Lung (tissue), 12 donors: ENCODE data around the gene NCSTN. TPM values are rescaled to one million over a fixed set of nuclear protein-coding genes. Genes with fewer than 3 reads are reported as not detected.

Experiments used
- ATAC-seq: fragments of 200-7000 bp; cut with Tn5 transposase; one replicate; pipeline ENCODE4 v1.9.1; 2020; ENCODE audit warnings: moderate number of reproducible peaks; ENCODE audit not compliant: insufficient read depth, low FRiP score
- DNase-seq, 3 donors: peaks; one replicate each; pipeline ENCODE4 v3.0.0-alpha.2; 2013 to 2017
- H3K27ac ChIP-seq, 2 donors: one replicate each; pipeline ENCODE4 v1.5.1; 2013; ENCODE audit warnings: mild to moderate bottlenecking in 2 of 2, moderate library complexity in 2 of 2, control low read depth in 1 of 2, inconsistent platforms in 1 of 2, low read depth in 1 of 2, low read length in 1 of 2
- H3K27me3 ChIP-seq, 3 donors: one replicate each; pipeline ENCODE4 v1.5.1; 2013; ENCODE audit warnings: low read length in 2 of 3; ENCODE audit not compliant: control insufficient read depth in 3 of 3, insufficient read depth in 3 of 3
- H3K36me3 ChIP-seq, 4 donors: one replicate each; pipeline ENCODE4 v1.5.1; 2013; ENCODE audit warnings: low read length in 4 of 4, mild to moderate bottlenecking in 1 of 4, moderate library complexity in 1 of 4; ENCODE audit not compliant: control insufficient read depth in 4 of 4, insufficient read depth in 4 of 4
- H3K4me1 ChIP-seq, 5 donors: one replicate each; pipeline ENCODE4 v1.5.1; 2013; ENCODE audit warnings: low read length in 5 of 5, mild to moderate bottlenecking in 2 of 5, moderate library complexity in 1 of 5; ENCODE audit not compliant: control insufficient read depth in 5 of 5, insufficient read depth in 5 of 5
- H3K4me3 ChIP-seq: one replicate; pipeline ENCODE4 v1.5.1; 2013; ENCODE audit warnings: mild to moderate bottlenecking, control low read depth, moderate library complexity
- H3K9ac ChIP-seq, 2 donors: one replicate each; pipeline ENCODE4 v1.5.1; 2013; ENCODE audit warnings: low read length in 2 of 2, control low read depth in 1 of 2; ENCODE audit not compliant: insufficient read depth in 1 of 2
- H3K9me3 ChIP-seq, 4 donors: one replicate each; pipeline ENCODE4 v1.5.1; 2013; ENCODE audit warnings: low read length in 3 of 4, mild to moderate bottlenecking in 1 of 4, moderate library complexity in 1 of 4; ENCODE audit not compliant: control insufficient read depth in 4 of 4, insufficient read depth in 3 of 4
- CTCF ChIP-seq: IDR thresholded peaks from 2 replicates; pipeline ENCODE4 v1.5.1; 2012; ENCODE audit warnings: mild to moderate bottlenecking; ENCODE audit errors: control extremely low read depth, extremely low read depth
- WGBS, 2 donors: extraction: QIAGEN DNeasy Blood & Tissue Kit; methylation state at CpG; one replicate each; pipeline ENCODE4 v1.1.7; 2013; 5-methylcytosine and 5-hydroxymethylcytosine counted together
- polyA plus RNA-seq, 2 donors: library from polyadenylated mRNA; stranded (reverse); fragments of 200-250 nt; gene quantifications; one replicate each; pipeline ENCODE4 v1.2.1, GENCODE V29; 2013
- total RNA-seq, 2 donors: library from RNA; depleted of rRNA in 1 of 2; stranded (reverse); fragments of >200 nt in 1 of 2; gene quantifications; one replicate each; pipeline ENCODE4 v1.2.1, GENCODE V29; 2014 to 2021
- donor health status: control.
- donor health status: control.
- donor health status: Bipolar disorder and iron deficiency.
- donor health status: healthy.
- donor health status: DM: yes; HTN: yes; CAD: no.

The NCSTN gene
- total and polyA plus RNA-seq, 4 donors = 46.5 to 85.9 (median 77.8) TPM

GRCh38 chr1:160326418-160326817 is 16.8 kb upstream of the NCSTN start:
- H3K9ac ChIP-seq = no peak overlapping the region
- no peak for DNase-seq
- no peaks in the 10 kb centered on the region for H3K9me3 ChIP-seq
- no peak for TF ChIP-seq CTCF
- no peak overlapping the region for H3K4me3 ChIP-seq
- no peaks in the 10 kb centered on the region for H3K4me1 ChIP-seq
- no peak overlapping the region for H3K27ac ChIP-seq
- 86 to 95% methylated on average over 5 of the region's 5 CpGs for WGBS, 2 donors
- no peak for ATAC-seq
- peaks cover 28 to 55% (median 47%) of the 10 kb centered on the region in 4 donors for H3K36me3 ChIP-seq
- no peaks in the 10 kb centered on the region for H3K27me3 ChIP-seq

DNA sequence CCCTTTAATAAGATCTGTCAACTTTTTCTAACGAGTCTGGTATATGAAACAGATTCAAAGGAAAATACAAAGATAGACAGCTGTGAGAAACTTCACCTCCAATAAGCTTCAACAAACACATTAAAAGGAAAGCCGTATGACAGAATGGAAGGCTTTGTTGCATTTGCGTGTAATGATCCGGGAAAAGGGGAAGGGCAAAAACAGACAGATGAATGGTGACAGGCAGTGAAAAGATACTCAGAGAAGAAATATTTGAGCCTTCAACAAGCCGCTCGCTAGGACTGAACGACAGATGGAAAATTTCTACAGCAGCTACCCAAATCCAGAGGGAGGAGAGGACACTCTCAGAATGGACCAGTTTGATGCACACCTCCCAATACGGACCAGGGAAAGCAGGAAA is 15.0 kb upstream of the NCSTN start:
- Histone ChIP-seq H3K27me3 (no peaks in the 10 kb centered on the region), H3K9ac (no peak overlapping the region), H3K4me3 (no peak overlapping the region), H3K36me3 (peaks cover 33 to 54% (median 44%) of the 10 kb centered on the region in 4 donors), H3K9me3 (no peaks in the 10 kb centered on the region), H3K4me1 (no peaks in the 10 kb centered on the region), H3K27ac (no peak overlapping the region)
- ATAC-seq = no peak
- TF ChIP-seq CTCF = no peak
- no peak for DNase-seq
- WGBS, 2 donors = 77 to 82% methylated on average over 8 of the region's 8 CpGs

- ATAC-seq = no peak
- Histone ChIP-seq H3K4me1 (no peaks in the 10 kb centered on the region), H3K4me3 (no peak overlapping the region), H3K9me3 (no peaks in the 10 kb centered on the region), H3K27me3 (no peaks in the 10 kb centered on the region), H3K36me3 (peaks cover 29 to 57% (median 45%) of the 10 kb centered on the region in 4 donors), H3K27ac (no peak overlapping the region), H3K9ac (no peak overlapping the region)
- no peak for TF ChIP-seq CTCF
- no peak for DNase-seq
Measured at GRCh38 chr1:160330119-160330518, 13.1 kb upstream of the NCSTN start.

DNA sequence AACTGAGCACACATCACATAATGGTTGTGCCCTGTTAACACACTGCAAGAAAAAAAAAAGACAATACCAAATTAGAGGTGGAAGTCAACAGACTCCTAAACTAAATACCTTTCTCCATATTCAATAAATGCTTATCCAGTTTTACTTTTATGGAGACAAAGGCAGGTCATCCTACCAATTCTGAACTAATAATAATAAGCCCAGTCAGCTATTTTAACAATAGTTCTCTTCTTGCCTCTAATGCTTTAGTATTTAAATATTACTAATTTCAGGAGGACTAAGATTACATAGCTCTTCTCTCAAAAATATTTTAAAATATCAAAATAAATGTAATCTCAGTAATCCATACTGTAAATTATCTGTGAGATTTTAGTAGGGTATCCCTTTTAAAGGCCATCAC is 10.7 kb upstream of the NCSTN start:
- Histone ChIP-seq H3K9me3 (no peaks in the 10 kb centered on the region), H3K27me3 (no peaks in the 10 kb centered on the region), H3K27ac (no peak overlapping the region), H3K4me3 (no peak overlapping the region), H3K9ac (no peak overlapping the region), H3K36me3 (peaks cover 13 to 50% (median 39%) of the 10 kb centered on the region in 4 donors), H3K4me1 (no peaks in the 10 kb centered on the region)
- DNase-seq (no peak), ATAC-seq (no peak)
- TF ChIP-seq CTCF = no peak
